ENCODE data around the gene SNTN.

Gene SNTN

GRCh38 chr3:63689285-63689684, 36.8 kb downstream of the SNTN start:
- TF ChIP-seq, protein P1, sequence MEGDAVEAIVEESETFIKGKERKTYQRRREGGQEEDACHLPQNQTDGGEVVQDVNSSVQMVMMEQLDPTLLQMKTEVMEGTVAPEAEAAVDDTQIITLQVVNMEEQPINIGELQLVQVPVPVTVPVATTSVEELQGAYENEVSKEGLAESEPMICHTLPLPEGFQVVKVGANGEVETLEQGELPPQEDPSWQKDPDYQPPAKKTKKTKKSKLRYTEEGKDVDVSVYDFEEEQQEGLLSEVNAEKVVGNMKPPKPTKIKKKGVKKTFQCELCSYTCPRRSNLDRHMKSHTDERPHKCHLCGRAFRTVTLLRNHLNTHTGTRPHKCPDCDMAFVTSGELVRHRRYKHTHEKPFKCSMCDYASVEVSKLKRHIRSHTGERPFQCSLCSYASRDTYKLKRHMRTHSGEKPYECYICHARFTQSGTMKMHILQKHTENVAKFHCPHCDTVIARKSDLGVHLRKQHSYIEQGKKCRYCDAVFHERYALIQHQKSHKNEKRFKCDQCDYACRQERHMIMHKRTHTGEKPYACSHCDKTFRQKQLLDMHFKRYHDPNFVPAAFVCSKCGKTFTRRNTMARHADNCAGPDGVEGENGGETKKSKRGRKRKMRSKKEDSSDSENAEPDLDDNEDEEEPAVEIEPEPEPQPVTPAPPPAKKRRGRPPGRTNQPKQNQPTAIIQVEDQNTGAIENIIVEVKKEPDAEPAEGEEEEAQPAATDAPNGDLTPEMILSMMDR (IDR thresholded peaks at IDR 0.05): no peak
- Histone ChIP-seq H3K4me3 (ENCODE audit: low read depth in 1 of 2, low read length in 1 of 2) (no peak overlapping the region), H3K27ac (no peak overlapping the region), H3K9me3 (peaks cover 3% of the 10 kb centered on the region), H3K36me3 (no peaks in the 10 kb centered on the region), H3K4me1 (ENCODE audit: control insufficient read depth in 1 of 2, insufficient read depth in 1 of 2, low read depth in 1 of 2, low read length in 1 of 2) (no peaks in the 10 kb centered on the region), H3K27me3 (no peaks in the 10 kb centered on the region)

DNA sequence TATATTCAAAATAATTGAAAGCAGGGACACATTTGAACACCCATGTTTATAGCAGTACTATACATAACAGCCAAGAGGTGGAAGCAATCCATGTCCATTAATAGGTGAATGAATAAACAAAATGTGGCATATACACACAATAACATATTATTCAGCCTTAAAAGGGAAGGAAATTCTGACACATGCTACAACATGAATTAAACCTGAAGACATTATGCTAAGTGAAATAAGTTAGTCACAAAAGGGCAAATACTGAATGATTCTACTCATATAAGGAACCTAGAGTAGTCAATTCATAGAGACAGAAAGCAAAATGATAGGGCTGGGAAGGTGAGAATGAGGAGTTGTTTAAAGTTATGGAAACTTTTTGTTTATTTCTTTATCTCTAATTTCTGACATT, 40.9 kb downstream of the SNTN start:
- H3K27me3 ChIP-seq: no peaks in the 10 kb centered on the region
- H3K4me1 ChIP-seq (ENCODE audit: control insufficient read depth in 1 of 2, insufficient read depth in 1 of 2, low read depth in 1 of 2, low read length in 1 of 2): no peaks in the 10 kb centered on the region
- TF ChIP-seq, protein P1 (IDR thresholded peaks at IDR 0.05): no peak
- peaks cover 5% of the 10 kb centered on the region for H3K9me3 ChIP-seq
- H3K27ac ChIP-seq: no peak overlapping the region
- no peak overlapping the region for H3K4me3 ChIP-seq (ENCODE audit: low read depth in 1 of 2, low read length in 1 of 2)
- no peaks in the 10 kb centered on the region for H3K36me3 ChIP-seq

DNA sequence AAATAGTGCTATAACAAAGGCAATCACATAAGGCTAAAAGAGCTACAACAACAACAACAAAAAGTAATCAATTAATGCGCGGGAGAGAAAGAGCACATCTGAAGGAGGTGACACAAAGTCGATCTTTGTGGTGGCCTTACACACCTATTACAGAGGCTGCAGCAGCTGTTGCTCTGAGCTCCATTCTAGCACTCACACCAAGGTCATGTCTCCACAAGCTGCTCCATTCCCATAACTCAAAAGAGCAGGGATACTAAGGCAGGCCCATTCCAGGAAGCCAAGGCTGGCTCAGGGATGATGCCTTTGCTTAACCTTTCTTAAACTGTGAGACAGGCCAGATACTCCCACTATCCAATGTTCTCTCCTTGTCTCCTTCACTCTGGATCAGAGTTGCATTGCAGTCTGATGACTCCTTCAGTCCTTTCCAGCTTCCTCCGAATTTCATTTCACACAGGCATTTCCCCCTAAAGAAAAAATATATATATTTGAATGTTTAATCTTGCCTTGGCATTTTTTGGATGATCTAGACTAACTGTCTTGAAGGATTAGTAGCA, 52.7 kb downstream of the SNTN start:
- TF ChIP-seq, protein P1 (IDR thresholded peaks at IDR 0.05): no peak
- Histone ChIP-seq H3K27ac (no peak overlapping the region), H3K4me3 (ENCODE audit: low read depth in 1 of 2, low read length in 1 of 2) (no peak overlapping the region), H3K36me3 (no peaks in the 10 kb centered on the region), H3K9me3 (no peaks in the 10 kb centered on the region), H3K27me3 (no peaks in the 10 kb centered on the region), H3K4me1 (ENCODE audit: control insufficient read depth in 1 of 2, insufficient read depth in 1 of 2, low read depth in 1 of 2, low read length in 1 of 2) (no peaks in the 10 kb centered on the region)

DNA sequence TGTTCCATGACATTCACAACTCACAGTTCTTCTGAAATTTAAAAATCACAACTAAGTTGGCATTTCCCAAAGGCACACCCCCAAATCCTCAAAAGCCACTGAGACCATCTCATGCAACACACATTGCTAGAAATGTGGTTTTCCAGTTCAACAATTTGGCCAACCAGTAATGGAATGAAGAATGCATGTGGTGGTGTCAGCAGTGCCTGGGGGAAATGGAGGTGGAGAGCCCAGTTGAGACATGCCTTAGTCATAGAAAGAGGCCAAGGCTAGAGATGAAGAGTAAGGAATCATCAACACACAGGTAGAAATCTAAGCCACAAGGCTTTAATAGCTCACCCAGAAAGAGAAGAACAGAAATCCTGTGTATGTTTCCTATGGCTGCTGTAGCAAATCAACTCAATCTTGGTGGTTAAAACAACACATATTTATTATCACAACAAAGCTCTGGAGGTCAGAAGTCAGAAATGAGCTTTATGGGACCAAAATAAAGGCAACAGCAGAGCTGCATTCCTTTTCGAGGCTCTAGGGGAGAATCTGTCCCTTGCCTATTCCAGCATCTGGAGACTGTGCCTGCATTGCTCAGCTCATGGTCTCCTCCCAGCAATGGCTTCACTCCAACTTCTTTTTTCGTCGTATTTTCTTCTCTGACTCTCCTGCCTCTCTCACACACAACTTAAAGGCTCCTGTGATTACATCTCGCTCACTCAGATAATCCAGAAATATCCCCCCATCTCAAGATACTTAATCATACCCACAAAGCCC, 54.0 kb downstream of the SNTN start:
- Histone ChIP-seq H3K4me1 (ENCODE audit: control insufficient read depth in 1 of 2, insufficient read depth in 1 of 2, low read depth in 1 of 2, low read length in 1 of 2) (no peaks in the 10 kb centered on the region), H3K27me3 (no peaks in the 10 kb centered on the region), H3K27ac (no peak overlapping the region), H3K4me3 (ENCODE audit: low read depth in 1 of 2, low read length in 1 of 2) (no peak overlapping the region), H3K9me3 (no peaks in the 10 kb centered on the region), H3K36me3 (no peaks in the 10 kb centered on the region)
- TF ChIP-seq, protein P1 (IDR thresholded peaks at IDR 0.05): no peak

DNA sequence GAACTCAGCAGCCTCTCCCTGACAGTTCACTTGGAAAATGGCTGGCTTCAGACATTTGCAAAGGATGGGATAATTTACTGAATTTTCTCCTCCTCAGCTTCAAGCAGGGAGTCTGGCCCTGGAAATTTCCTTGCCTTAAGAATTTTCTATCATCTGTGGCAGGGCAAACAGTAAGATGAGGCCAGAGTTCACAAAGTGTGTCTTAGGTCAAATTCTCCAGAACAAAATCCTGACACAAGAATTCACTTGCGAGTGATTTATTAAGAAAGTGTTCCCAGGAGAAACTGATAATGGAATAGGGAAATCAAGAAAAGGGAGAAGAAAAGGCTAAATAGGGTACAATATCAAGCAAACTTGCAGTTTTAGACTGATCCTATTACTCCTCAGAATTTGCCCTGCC, 55.3 kb downstream of the SNTN start:
- Histone ChIP-seq H3K27me3 (no peaks in the 10 kb centered on the region), H3K27ac (no peak overlapping the region), H3K36me3 (no peaks in the 10 kb centered on the region), H3K4me3 (ENCODE audit: low read depth in 1 of 2, low read length in 1 of 2) (no peak overlapping the region), H3K9me3 (no peaks in the 10 kb centered on the region), H3K4me1 (ENCODE audit: control insufficient read depth in 1 of 2, insufficient read depth in 1 of 2, low read depth in 1 of 2, low read length in 1 of 2) (no peaks in the 10 kb centered on the region)
- TF ChIP-seq, protein P1 (IDR thresholded peaks at IDR 0.05): no peak
